A549 (cell line): ENCODE data around the gene VAV3. TPM values are rescaled to one million over a fixed set of nuclear protein-coding genes. Genes with fewer than 3 reads are reported as not detected.

Experiments used
- ATAC-seq, 2 experiments: fragments of 200-7000 bp in 1 of 2; fragments of >200 bp in 1 of 2; cut with Nextera tagmentation in 1 of 2; cut with Tn5 transposase in 1 of 2; 3 replicates each; pipeline versions ENCODE4 v1.8.0 to v1.9.1; 2018 to 2020; ENCODE audit warnings: mild to moderate bottlenecking in 1 of 2, moderate library complexity in 1 of 2
- CTCF ChIA-PET: fragments of 300-600 bp; sonication (Branson Sonifier 250); formaldehyde crosslinking; extraction: SDS; loops from one replicate; lab custom pipeline; 2021; ENCODE audit warnings: antibody characterized with exemption, inconsistent platforms; lab: Yijun Ruan, JAX
- POLR2A ChIA-PET: fragments of 350-600 bp; formaldehyde crosslinking; extraction: SDS; loops from one replicate; lab custom pipeline; 2021; ENCODE audit warnings: antibody characterized with exemption, inconsistent platforms; lab: Yijun Ruan, JAX
- DNase-seq, 2 experiments: peaks; one replicate each; pipeline versions ENCODE4 v3.0.0 to v3.0.0-alpha.2; 2011 to 2016; ENCODE audit warnings: low read depth in 1 of 2, low spot score in 1 of 2
- FAIRE-seq: peaks from 2 replicates; lab custom pipeline; 2011; peaks lifted over from hg19 to GRCh38; lab: Jason Lieb, UNC
- H3K27ac ChIP-seq, 2 experiments: fragments of >200 bp; sonication (Bioruptor Twin); formaldehyde crosslinking; 3 replicates each; pipeline ENCODE4 v1.5.1; 2016 to 2017
- H3K4me1 ChIP-seq: fragments of >200 bp; sonication (Bioruptor Twin); formaldehyde crosslinking; 3 replicates; pipeline ENCODE4 v1.6.1; 2016
- H3K4me2 ChIP-seq: fragments of >200 bp; sonication (Bioruptor Twin); formaldehyde crosslinking; 3 replicates; pipeline ENCODE4 v1.6.1; 2016
- H3K4me3 ChIP-seq: fragments of >200 bp; sonication (Bioruptor Twin); formaldehyde crosslinking; 3 replicates; pipeline ENCODE4 v1.5.1; 2016
- H3K9me3 ChIP-seq: fragments of >200 bp; sonication (Bioruptor Twin); formaldehyde crosslinking; 3 replicates; pipeline ENCODE4 v1.6.1; 2016
- BCL3 ChIP-seq: fragments of >200 bp; sonication (Bioruptor Twin); formaldehyde crosslinking; IDR thresholded peaks from 3 replicates; pipeline ENCODE4 v1.6.1; 2016
- BHLHE40 ChIP-seq: IDR thresholded peaks from 2 replicates; pipeline ENCODE4 v1.6.1; 2012; ENCODE audit warnings: low read depth, low read length, inconsistent platforms
- CEBPB ChIP-seq, 2 experiments: fragments of >200 bp in 1 of 2; sonication (Bioruptor Twin) in 1 of 2; formaldehyde crosslinking in 1 of 2; IDR thresholded peaks; 2 replicates each; pipeline ENCODE4 v1.6.1; 2012 to 2016
- EHF ChIP-seq: fragments of 250-450 bp; sonication (Bioruptor Pico); IDR thresholded peaks from 2 replicates; pipeline ENCODE4 v1.5.0; 2020; ENCODE audit warnings: mild to moderate bottlenecking
- EHMT2 ChIP-seq: fragments of 200-600 bp; sonication (generic); IDR thresholded peaks from 2 replicates; pipeline ENCODE4 v1.6.1; 2016; ENCODE audit warnings: antibody characterized with exemption, low read depth, mild to moderate bottlenecking, moderate library complexity
- EP300 ChIP-seq, 2 experiments: fragments of >200 bp; sonication (Bioruptor Twin); formaldehyde crosslinking; IDR thresholded peaks; 2 replicates in 1 of 2; 3 replicates in 1 of 2; pipeline ENCODE4 v1.6.1; 2016 to 2017
- FOXS1 ChIP-seq: fragments of 250-450 bp; sonication (Bioruptor Pico); IDR thresholded peaks from 2 replicates; pipeline ENCODE4 v1.5.0; 2020; ENCODE audit warnings: mild to moderate bottlenecking, moderate library complexity
- HDAC2 ChIP-seq: fragments of 200-600 bp; sonication (generic); IDR thresholded peaks from 2 replicates; pipeline ENCODE4 v1.6.1; 2016
- JUN ChIP-seq, 2 experiments: fragments of >200 bp; sonication (Bioruptor Twin); formaldehyde crosslinking; IDR thresholded peaks; 2 replicates in 1 of 2; 3 replicates in 1 of 2; pipeline ENCODE4 v1.6.1; 2016 to 2017
- MAX ChIP-seq: IDR thresholded peaks from 2 replicates; pipeline ENCODE4 v1.6.1; 2012
- MAZ ChIP-seq: fragments of 150-350 bp; IDR thresholded peaks from 2 replicates; pipeline ENCODE4 v1.6.1; 2014; ENCODE audit warnings: antibody characterized with exemption, low read depth, low read length, borderline replicate concordance
- MYC ChIP-seq: IDR thresholded peaks from 2 replicates; pipeline ENCODE4 v1.6.1; 2012; ENCODE audit warnings: mild to moderate bottlenecking, inconsistent platforms, low read length, improper control_type of control experiment, borderline replicate concordance
- RCOR1 ChIP-seq: fragments of 150-350 bp; IDR thresholded peaks from 2 replicates; pipeline ENCODE4 v1.6.1; 2014; ENCODE audit warnings: antibody characterized with exemption, low read length, low read depth
- RFX5 ChIP-seq: fragments of 450-650 bp; IDR thresholded peaks from 2 replicates; pipeline ENCODE4 v1.7.1; 2014; ENCODE audit warnings: antibody characterized with exemption, mild to moderate bottlenecking, moderate library complexity
- RNF2 ChIP-seq: fragments of 200-600 bp; sonication (generic); IDR thresholded peaks from 2 replicates; pipeline ENCODE4 v1.6.1; 2016; ENCODE audit warnings: low read depth, mild to moderate bottlenecking, antibody characterized with exemption, moderate library complexity, borderline replicate concordance
- SMC3 ChIP-seq: fragments of >200 bp; sonication (Bioruptor Twin); formaldehyde crosslinking; IDR thresholded peaks from 3 replicates; pipeline ENCODE4 v1.6.1; 2018; ENCODE audit warnings: inconsistent platforms
- TP53 ChIP-seq: fragments of 250-450 bp; sonication (Bioruptor Pico); IDR thresholded peaks from 2 replicates; pipeline ENCODE4 v1.5.0; 2021; ENCODE audit warnings: mild to moderate bottlenecking, moderate library complexity
- ZSCAN20 ChIP-seq: fragments of 250-450 bp; sonication (Bioruptor Pico); IDR thresholded peaks from 2 replicates; pipeline ENCODE4 v1.8.0; 2022; ENCODE audit warnings: mild to moderate bottlenecking, moderate library complexity
- WGBS: methylation state at CpG from one replicate; pipeline ENCODE4 v1.1.6; 2017; ENCODE audit errors: missing lambda C conversion rate; 5-methylcytosine and 5-hydroxymethylcytosine counted together
- polyA plus RNA-seq, 4 experiments: library from polyadenylated mRNA; depleted of rRNA in 3 of 4; stranded (reverse); fragments of >200 nt; fragmentation: RNase III in 1 of 4; extraction: RNeasy Plus Mini Kit Qiagen cat#74134 plus additional on column Dnase treatment in 1 of 4; gene quantifications; 2 replicates in 3 of 4; 3 replicates in 1 of 4; pipeline ENCODE4 v1.2.3, GENCODE V29; 2011 to 2017
- TF ChIP-seq, protein P1 (sequence below): fragments of 250-450 bp; sonication (Bioruptor Pico); IDR thresholded peaks from 2 replicates; pipeline ENCODE4 v1.5.0; 2020; ENCODE audit warnings: low read depth, mild to moderate bottlenecking, moderate library complexity
- TF ChIP-seq, protein P2 (sequence below): fragments of >200 bp; sonication (Bioruptor Twin); formaldehyde crosslinking; IDR thresholded peaks from 3 replicates; pipeline ENCODE4 v1.5.1; 2016

The VAV3 gene
- polyA plus RNA-seq, 2 of the 4 experiments (the other 2 are of a cell fraction): 12.8 to 22.7 TPM

- Histone ChIP-seq H3K4me1 (no peaks in the 10 kb centered on the region), H3K27ac (no peak overlapping the region)
- ATAC-seq: no peak
- CTCF ChIA-PET: no interaction called here
- POLR2A ChIA-PET: no interaction called here
- TF ChIP-seq CEBPB (IDR thresholded peaks at IDR 0.05): no peak
- no peak for TF ChIP-seq ZSCAN20 (CRISPR knock-in tag)
- no peak for TF ChIP-seq SMC3
- no peak for TF ChIP-seq RFX5
- no peak for TF ChIP-seq HDAC2
- no peak for TF ChIP-seq EP300 (IDR thresholded peaks at IDR 0.05)
- TF ChIP-seq, all 56 proteins: peak for 0
- no peak overlapping the region for H3K4me3 ChIP-seq
- FAIRE-seq: no peak
- 3% methylated on average over 3 of the region's 3 CpGs for WGBS
- no peak overlapping the region for H3K4me2 ChIP-seq
- no peak for DNase-seq
- H3K9me3 ChIP-seq: no peaks in the 10 kb centered on the region
Observed at GRCh38 chr1:107950464-107950863, 14.5 kb downstream of the VAV3 start.

DNA sequence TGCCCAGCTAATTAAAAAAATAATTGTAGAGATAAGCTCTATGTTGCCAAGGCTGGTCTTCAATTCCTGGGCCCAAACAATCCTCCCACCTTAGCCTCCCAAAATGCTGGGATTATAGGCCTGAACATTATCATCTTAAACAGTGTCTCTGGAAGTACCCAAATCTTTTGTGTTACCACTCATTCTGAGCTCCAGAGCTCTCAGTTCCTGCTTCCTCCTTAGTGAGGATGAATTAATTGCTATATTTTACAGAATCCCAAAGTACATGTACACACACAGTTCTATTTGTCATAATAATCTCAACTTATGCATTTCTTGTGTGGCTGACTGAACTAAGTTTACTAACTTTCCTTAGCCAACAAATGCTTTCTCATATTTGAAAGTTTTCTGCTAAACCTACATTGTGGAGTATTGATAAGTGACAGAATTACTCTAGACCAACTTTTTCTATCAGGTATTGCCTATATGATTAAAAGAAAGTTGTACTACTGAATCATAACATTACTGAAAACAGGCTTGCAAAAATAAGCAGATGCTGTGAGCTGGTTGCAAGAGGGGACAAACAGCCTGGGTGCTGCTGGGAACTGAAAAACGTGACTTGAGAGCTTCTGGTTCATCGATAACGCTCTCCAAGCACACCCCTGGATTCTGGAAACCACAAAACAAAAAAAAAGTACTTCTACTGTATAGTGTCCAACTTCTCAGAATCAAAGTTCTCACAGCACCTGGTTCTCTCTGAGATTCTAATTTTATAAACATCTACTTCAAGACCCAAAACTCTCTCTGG, 15.3 kb downstream of the VAV3 start:
- Histone ChIP-seq H3K27ac (no peak overlapping the region), H3K9me3 (no peaks in the 10 kb centered on the region), H3K4me1 (no peaks in the 10 kb centered on the region), H3K4me3 (no peak overlapping the region), H3K4me2 (no peak overlapping the region)
- DNase-seq (no peak), FAIRE-seq (no peak), ATAC-seq (no peak)
- 2% methylated on average over 3 of the region's 3 CpGs for WGBS
- POLR2A ChIA-PET: no interaction called here
- CTCF ChIA-PET: interaction anchor here (0.7 kb wide), 1 partner anchor 92 kb away, joined by 3 read pairs; no protein-coding TSS in a partner anchor
- TF ChIP-seq MAX (no peak), BHLHE40 (no peak)
- TF ChIP-seq, protein P1, sequence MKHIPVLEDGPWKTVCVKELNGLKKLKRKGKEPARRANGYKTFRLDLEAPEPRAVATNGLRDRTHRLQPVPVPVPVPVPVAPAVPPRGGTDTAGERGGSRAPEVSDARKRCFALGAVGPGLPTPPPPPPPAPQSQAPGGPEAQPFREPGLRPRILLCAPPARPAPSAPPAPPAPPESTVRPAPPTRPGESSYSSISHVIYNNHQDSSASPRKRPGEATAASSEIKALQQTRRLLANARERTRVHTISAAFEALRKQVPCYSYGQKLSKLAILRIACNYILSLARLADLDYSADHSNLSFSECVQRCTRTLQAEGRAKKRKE (CRISPR knock-in tag): no peak

DNA sequence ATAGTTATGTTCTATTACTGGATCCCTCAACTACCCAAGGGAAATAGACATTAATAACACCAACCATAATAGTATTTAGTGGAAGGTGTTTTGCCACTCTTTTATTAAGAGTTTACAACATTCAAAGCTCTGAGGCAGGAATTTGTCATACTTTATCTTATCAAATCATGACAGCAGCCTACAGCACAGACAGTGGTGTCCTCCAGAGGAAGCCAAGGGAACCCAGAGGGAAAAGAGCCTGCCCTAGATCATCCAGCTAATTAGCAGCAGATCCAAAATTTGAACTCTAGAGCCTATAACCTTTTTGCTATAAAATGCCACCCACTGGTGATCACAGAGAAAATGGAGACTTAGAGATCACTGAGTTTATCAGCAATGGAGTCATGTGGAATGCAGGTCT, 18.2 kb downstream of the VAV3 start:
- TF ChIP-seq RCOR1: no peak
- no peak for TF ChIP-seq TP53 (CRISPR knock-in tag)
- TF ChIP-seq RFX5: no peak
- no peak for TF ChIP-seq EHMT2
- TF ChIP-seq EHF (CRISPR knock-in tag): no peak
- TF ChIP-seq MAZ: no peak
- TF ChIP-seq FOXS1 (CRISPR knock-in tag): no peak
- no peak for TF ChIP-seq RNF2
- TF ChIP-seq JUN (IDR thresholded peaks at IDR 0.05): no peak
- TF ChIP-seq, protein P2, sequence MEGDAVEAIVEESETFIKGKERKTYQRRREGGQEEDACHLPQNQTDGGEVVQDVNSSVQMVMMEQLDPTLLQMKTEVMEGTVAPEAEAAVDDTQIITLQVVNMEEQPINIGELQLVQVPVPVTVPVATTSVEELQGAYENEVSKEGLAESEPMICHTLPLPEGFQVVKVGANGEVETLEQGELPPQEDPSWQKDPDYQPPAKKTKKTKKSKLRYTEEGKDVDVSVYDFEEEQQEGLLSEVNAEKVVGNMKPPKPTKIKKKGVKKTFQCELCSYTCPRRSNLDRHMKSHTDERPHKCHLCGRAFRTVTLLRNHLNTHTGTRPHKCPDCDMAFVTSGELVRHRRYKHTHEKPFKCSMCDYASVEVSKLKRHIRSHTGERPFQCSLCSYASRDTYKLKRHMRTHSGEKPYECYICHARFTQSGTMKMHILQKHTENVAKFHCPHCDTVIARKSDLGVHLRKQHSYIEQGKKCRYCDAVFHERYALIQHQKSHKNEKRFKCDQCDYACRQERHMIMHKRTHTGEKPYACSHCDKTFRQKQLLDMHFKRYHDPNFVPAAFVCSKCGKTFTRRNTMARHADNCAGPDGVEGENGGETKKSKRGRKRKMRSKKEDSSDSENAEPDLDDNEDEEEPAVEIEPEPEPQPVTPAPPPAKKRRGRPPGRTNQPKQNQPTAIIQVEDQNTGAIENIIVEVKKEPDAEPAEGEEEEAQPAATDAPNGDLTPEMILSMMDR: no peak
- CTCF ChIA-PET: no interaction called here
- DNase-seq (no peak), ATAC-seq (no peak), FAIRE-seq (no peak)
- Histone ChIP-seq H3K4me3 (no peak overlapping the region), H3K9me3 (no peaks in the 10 kb centered on the region), H3K4me2 (no peak overlapping the region), H3K27ac (no peak overlapping the region), H3K4me1 (no peaks in the 10 kb centered on the region)
- POLR2A ChIA-PET: no interaction called here

DNA sequence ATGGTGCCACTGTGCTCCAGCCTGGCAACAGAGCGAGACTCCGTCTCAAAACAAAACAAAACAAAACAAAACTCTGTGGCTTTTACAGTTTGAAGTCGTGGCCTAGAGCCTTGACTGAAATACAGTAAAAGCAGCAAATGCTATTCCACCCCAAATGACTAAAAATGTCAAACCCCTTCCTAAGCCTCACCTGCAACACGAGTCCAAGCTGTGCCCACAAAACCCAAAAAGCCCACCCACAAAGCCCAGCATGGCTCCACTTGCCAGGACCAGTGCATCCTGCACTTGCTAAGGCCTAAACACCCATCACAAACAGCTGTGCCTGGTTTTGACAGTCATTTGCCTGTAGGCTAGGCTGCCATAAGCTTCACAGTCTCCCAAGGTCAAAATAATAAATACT, 21.3 kb downstream of the VAV3 start:
- no peak for ATAC-seq
- CTCF ChIA-PET: no interaction called here

More for the DNA sequence above, 21.3 kb downstream of the VAV3 start:
- no peak for FAIRE-seq
- no peak for TF ChIP-seq RCOR1
- TF ChIP-seq BCL3: no peak
- no peak for TF ChIP-seq MYC
- H3K27ac ChIP-seq: no peak overlapping the region
- H3K4me3 ChIP-seq: no peak overlapping the region
- no peak for DNase-seq
- no peaks in the 10 kb centered on the region for H3K9me3 ChIP-seq
- H3K4me1 ChIP-seq: no peaks in the 10 kb centered on the region
- POLR2A ChIA-PET: no interaction called here
- 41% methylated on average over 4 of the region's 4 CpGs for WGBS
- H3K4me2 ChIP-seq: no peak overlapping the region
